ENCODE data around the gene PACSIN2.

Gene PACSIN2

DNA sequence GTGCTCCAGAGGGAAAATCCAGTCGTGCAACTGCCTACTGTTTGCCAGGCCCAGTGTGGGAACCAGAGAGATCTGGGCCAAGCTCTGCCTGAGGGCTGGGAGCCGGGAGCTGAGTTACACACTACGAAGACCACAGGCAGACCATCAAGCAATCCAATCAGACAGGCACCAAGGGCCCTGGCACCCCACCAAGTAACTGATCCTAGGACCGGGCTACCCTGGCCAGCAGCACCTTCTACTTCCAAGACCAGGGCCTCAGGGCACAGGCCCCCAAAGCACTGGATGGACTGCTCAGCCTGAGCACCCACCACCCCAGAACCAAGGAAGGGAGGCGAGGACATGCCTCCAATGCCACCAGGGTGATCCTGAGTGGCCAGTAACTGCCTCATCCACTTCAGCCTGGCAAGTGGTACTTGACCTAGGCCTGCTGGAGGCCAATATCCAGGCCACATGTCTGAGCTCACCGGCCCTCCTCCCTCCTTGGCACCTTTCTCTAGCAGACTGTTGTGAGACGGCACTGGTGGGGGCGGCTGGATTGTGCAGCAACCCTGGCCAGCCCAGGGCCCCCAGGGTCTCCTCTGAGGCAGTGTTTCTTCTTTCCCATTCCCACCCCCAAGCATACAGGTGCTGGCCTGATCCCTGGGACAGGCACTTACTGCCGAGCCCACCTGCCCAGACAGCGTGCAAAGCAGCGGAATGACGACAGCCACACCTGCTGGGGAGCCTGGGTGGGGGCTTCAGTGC lies 137.2 kb downstream of the PACSIN2 start:
- H3K27ac ChIP-seq (ENCODE audit: low read depth, low read length) = no peak overlapping the region
- peaks cover 7% of the 10 kb centered on the region for H3K4me1 ChIP-seq (ENCODE audit: control insufficient read depth, low read length)
- no peaks in the 10 kb centered on the region for H3K27me3 ChIP-seq (ENCODE audit: control insufficient read depth, low read length)
- TF ChIP-seq, protein P1, sequence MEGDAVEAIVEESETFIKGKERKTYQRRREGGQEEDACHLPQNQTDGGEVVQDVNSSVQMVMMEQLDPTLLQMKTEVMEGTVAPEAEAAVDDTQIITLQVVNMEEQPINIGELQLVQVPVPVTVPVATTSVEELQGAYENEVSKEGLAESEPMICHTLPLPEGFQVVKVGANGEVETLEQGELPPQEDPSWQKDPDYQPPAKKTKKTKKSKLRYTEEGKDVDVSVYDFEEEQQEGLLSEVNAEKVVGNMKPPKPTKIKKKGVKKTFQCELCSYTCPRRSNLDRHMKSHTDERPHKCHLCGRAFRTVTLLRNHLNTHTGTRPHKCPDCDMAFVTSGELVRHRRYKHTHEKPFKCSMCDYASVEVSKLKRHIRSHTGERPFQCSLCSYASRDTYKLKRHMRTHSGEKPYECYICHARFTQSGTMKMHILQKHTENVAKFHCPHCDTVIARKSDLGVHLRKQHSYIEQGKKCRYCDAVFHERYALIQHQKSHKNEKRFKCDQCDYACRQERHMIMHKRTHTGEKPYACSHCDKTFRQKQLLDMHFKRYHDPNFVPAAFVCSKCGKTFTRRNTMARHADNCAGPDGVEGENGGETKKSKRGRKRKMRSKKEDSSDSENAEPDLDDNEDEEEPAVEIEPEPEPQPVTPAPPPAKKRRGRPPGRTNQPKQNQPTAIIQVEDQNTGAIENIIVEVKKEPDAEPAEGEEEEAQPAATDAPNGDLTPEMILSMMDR (IDR thresholded peaks at IDR 0.05; ENCODE audit: low read depth, low read length, poor library complexity, severe bottlenecking) = no peak
- no peak for TF ChIP-seq EZH2phosphoT487 (IDR thresholded peaks at IDR 0.05; ENCODE audit: borderline replicate concordance, low read length)
- H3K4me3 ChIP-seq (ENCODE audit: low read length) = no peak overlapping the region
- no peak overlapping the region for H3K4me2 ChIP-seq (ENCODE audit: low read length)
- no peaks in the 10 kb centered on the region for H3K9me3 ChIP-seq (ENCODE audit: control insufficient read depth, insufficient read depth, low read length)
- H4K20me1 ChIP-seq (ENCODE audit: control insufficient read depth, insufficient read depth, low read depth, low read length) = no peaks in the 10 kb centered on the region
- H3K79me2 ChIP-seq (ENCODE audit: control insufficient read depth, low read length) = no peaks in the 10 kb centered on the region
- H3K9me2 ChIP-seq (replicated peaks; ENCODE audit: control insufficient read depth, low read length) = no peaks in the 10 kb centered on the region
- peaks cover 50% of the 10 kb centered on the region for H3K36me3 ChIP-seq (ENCODE audit: control insufficient read depth, low read length)
- no peaks in the 10 kb centered on the region for H3F3A ChIP-seq (ENCODE audit: control insufficient read depth, insufficient read depth)

GRCh38 chr22:42877158-42877557 lies 137.8 kb downstream of the PACSIN2 start:
- TF ChIP-seq EZH2phosphoT487 (IDR thresholded peaks at IDR 0.05; ENCODE audit: borderline replicate concordance, low read length) = no peak
- TF ChIP-seq, protein P1 (IDR thresholded peaks at IDR 0.05; ENCODE audit: low read depth, low read length, poor library complexity, severe bottlenecking) = no peak
- Histone ChIP-seq H3K79me2 (ENCODE audit: control insufficient read depth, low read length) (no peaks in the 10 kb centered on the region), H3K9me3 (ENCODE audit: control insufficient read depth, insufficient read depth, low read length) (no peaks in the 10 kb centered on the region), H4K20me1 (ENCODE audit: control insufficient read depth, insufficient read depth, low read depth, low read length) (no peaks in the 10 kb centered on the region), H3K4me3 (ENCODE audit: low read length) (no peak overlapping the region), H3K27ac (ENCODE audit: low read depth, low read length) (no peak overlapping the region), H3K9me2 (replicated peaks; ENCODE audit: control insufficient read depth, low read length) (no peaks in the 10 kb centered on the region), H3K36me3 (ENCODE audit: control insufficient read depth, low read length) (peaks cover 49% of the 10 kb centered on the region), H3K4me1 (ENCODE audit: control insufficient read depth, low read length) (peaks cover 1% of the 10 kb centered on the region), H3K27me3 (ENCODE audit: control insufficient read depth, low read length) (no peaks in the 10 kb centered on the region), H3F3A (ENCODE audit: control insufficient read depth, insufficient read depth) (no peaks in the 10 kb centered on the region), H3K4me2 (ENCODE audit: low read length) (no peak overlapping the region)

- no peaks in the 10 kb centered on the region for H3K27me3 ChIP-seq (ENCODE audit: control insufficient read depth, low read length)
- H3K4me2 ChIP-seq (ENCODE audit: low read length) = no peak overlapping the region
- peaks cover 46% of the 10 kb centered on the region for H3K36me3 ChIP-seq (ENCODE audit: control insufficient read depth, low read length)
- no peak overlapping the region for H3K4me3 ChIP-seq (ENCODE audit: low read length)
- no peaks in the 10 kb centered on the region for H3K4me1 ChIP-seq (ENCODE audit: control insufficient read depth, low read length)
- H3K27ac ChIP-seq (ENCODE audit: low read depth, low read length) = no peak overlapping the region
- TF ChIP-seq, protein P1 (IDR thresholded peaks at IDR 0.05; ENCODE audit: low read depth, low read length, poor library complexity, severe bottlenecking) = no peak
- TF ChIP-seq EZH2phosphoT487 (IDR thresholded peaks at IDR 0.05; ENCODE audit: borderline replicate concordance, low read length) = no peak
- no peaks in the 10 kb centered on the region for H3K79me2 ChIP-seq (ENCODE audit: control insufficient read depth, low read length)
- no peaks in the 10 kb centered on the region for H3K9me2 ChIP-seq (replicated peaks; ENCODE audit: control insufficient read depth, low read length)
- no peaks in the 10 kb centered on the region for H3F3A ChIP-seq (ENCODE audit: control insufficient read depth, insufficient read depth)
- H3K9me3 ChIP-seq (ENCODE audit: control insufficient read depth, insufficient read depth, low read length) = no peaks in the 10 kb centered on the region
- no peaks in the 10 kb centered on the region for H4K20me1 ChIP-seq (ENCODE audit: control insufficient read depth, insufficient read depth, low read depth, low read length)
These were observed 138.9 kb downstream of the PACSIN2 start for GRCh38 chr22:42876041-42876440.

Data from DOHH2 (cell line).